GM18502 (cell line): ENCODE data around the gene WDR5.

Source experiments
- ATAC-seq: cut with Tn5 transposase; IDR thresholded peaks from one replicate; pipeline ENCODE4 v1.9.1; 2021; ENCODE audit warnings: mild to moderate bottlenecking; ENCODE audit not compliant: unreplicated experiment, poor library complexity

Gene WDR5

GRCh38 chr9:134157378-134157885, 21.6 kb downstream of the WDR5 start:
- ATAC-seq: no peak

GRCh38 chr9:134158242-134158641, 22.4 kb downstream of the WDR5 start:
- ATAC-seq: no peak

- no peak for ATAC-seq
Measured at GRCh38 chr9:134158753-134159392, 23.0 kb downstream of the WDR5 start.

GRCh38 chr9:134159566-134160245, 23.8 kb downstream of the WDR5 start:
- ATAC-seq: no peak

GRCh38 chr9:134161647-134162046, 25.8 kb downstream of the WDR5 start:
- no peak for ATAC-seq

GRCh38 chr9:134162212-134162775, 26.4 kb downstream of the WDR5 start:
- no peak for ATAC-seq

- ATAC-seq: no peak
Measured at GRCh38 chr9:134162926-134163370, 27.1 kb downstream of the WDR5 start.

- no peak for ATAC-seq
Measured at GRCh38 chr9:134163371-134164196, 27.7 kb downstream of the WDR5 start.

GRCh38 chr9:134164879-134165278, 29.0 kb downstream of the WDR5 start:
- no peak for ATAC-seq

- ATAC-seq: no peak
Measured at GRCh38 chr9:134165357-134166315, 29.8 kb downstream of the WDR5 start.

GRCh38 chr9:134166374-134166773, 30.5 kb downstream of the WDR5 start:
- ATAC-seq: no peak

GRCh38 chr9:134167530-134167931, 31.6 kb downstream of the WDR5 start:
- no peak for ATAC-seq

- no peak for ATAC-seq
Measured at GRCh38 chr9:134168757-134169550, 33.1 kb downstream of the WDR5 start.

GRCh38 chr9:134169724-134170401, 34.0 kb downstream of the WDR5 start:
- no peak for ATAC-seq

- ATAC-seq: no peak
Measured at GRCh38 chr9:134170532-134171315, 34.8 kb downstream of the WDR5 start.

- no peak for ATAC-seq
Measured at GRCh38 chr9:134171316-134172197, 35.7 kb downstream of the WDR5 start.
